HCT116 (cell line): ENCODE measurements around the gene SGCA. TPM values are rescaled to one million over a fixed set of nuclear protein-coding genes. Genes with fewer than 3 reads are reported as not detected.

ENCODE experiments used
- ATAC-seq: fragments of 200-7000 bp; cut with Tn5 transposase; 2 replicates; pipeline ENCODE4 v1.9.1; 2020; ENCODE audit warnings: mild to moderate bottlenecking, moderate library complexity
- BruUV-seq: library from RNA; stranded (reverse); fragments of 400-500 nt; replicated peaks from 2 replicates; lab custom pipeline; 2021; lab: Mats Ljungman, UMichigan
- CTCF ChIA-PET: fragments of 300-600 bp; sonication (Branson Sonifier 250); formaldehyde crosslinking; loops from one replicate; lab custom pipeline; 2021; ENCODE audit warnings: antibody characterized with exemption; lab: Charles Lee
- POLR2A ChIA-PET: fragments of 300-600, 350-600 bp; sonication (Branson Sonifier 250); formaldehyde crosslinking; loops from one replicate; lab custom pipeline; 2021; ENCODE audit warnings: antibody characterized with exemption; lab: Charles Lee
- RAD21 ChIA-PET, 2 experiments: fragments of 300-600 bp; sonication (Branson Sonifier 250); formaldehyde crosslinking; loops; one replicate each; lab custom pipeline; 2023; ENCODE audit warnings: low total read pairs in 2 of 2; ENCODE audit not compliant: uncharacterized antibody in 2 of 2, unreplicated experiment in 2 of 2, low non-redundant PET in 1 of 2; lab: Charles Lee
- DNase-seq: peaks from one replicate; pipeline ENCODE4 v3.0.0-alpha.2; 2010; ENCODE audit warnings: low read depth, low spot score
- H2AFZ ChIP-seq: fragments of 200-600 bp; shearing (Covaris generic), sonication (generic); 2 replicates; pipeline ENCODE4 v1.6.1; 2017; ENCODE audit warnings: low read depth, mixed run types, mixed read lengths, antibody characterized with exemption, low read length; ENCODE audit not compliant: poor library complexity, severe bottlenecking
- H3K27ac ChIP-seq: 2 replicates; pipeline ENCODE4 v1.5.1; 2012; ENCODE audit warnings: low read depth, low read length
- H3K27me3 ChIP-seq: fragments of 200-600 bp; sonication (generic); 2 replicates; pipeline ENCODE4 v1.6.1; 2016; ENCODE audit warnings: mixed run types, low read length, mixed read lengths; ENCODE audit not compliant: insufficient read depth
- H3K36me3 ChIP-seq, 2 experiments: fragments of 200-500 bp in 1 of 2; fragments of 200-600 bp in 1 of 2; sonication (Bioruptor generic) in 1 of 2; sonication (generic) in 1 of 2; 2 replicates each; pipeline versions ENCODE4 v1.5.1 to v1.6.1; 2014 to 2016; ENCODE audit warnings: low read length in 2 of 2, inconsistent platforms in 1 of 2, mixed read lengths in 1 of 2, mixed run types in 1 of 2; ENCODE audit not compliant: insufficient read depth in 2 of 2, control insufficient read depth in 1 of 2
- H3K4me1 ChIP-seq, 2 experiments: fragments of 200-600 bp in 1 of 2; sonication (generic) in 1 of 2; 2 replicates each; pipeline versions ENCODE4 v1.5.1 to v1.6.1; 2012 to 2017; ENCODE audit warnings: low read length in 2 of 2, inconsistent platforms in 1 of 2, mild to moderate bottlenecking in 1 of 2, mixed read lengths in 1 of 2, mixed run types in 1 of 2, moderate library complexity in 1 of 2; ENCODE audit not compliant: insufficient read depth in 2 of 2, control insufficient read depth in 1 of 2
- H3K4me2 ChIP-seq: fragments of 200-600 bp; sonication (generic); 2 replicates; pipeline ENCODE4 v1.6.1; 2017; ENCODE audit warnings: mixed run types, low read length, mixed read lengths
- H3K4me3 ChIP-seq, 2 experiments: fragments of 200-600 bp in 1 of 2; sonication (generic) in 1 of 2; replicated peaks in 1 of 2; 2 replicates each; pipeline ENCODE4 v1.5.1; 2011 to 2016; ENCODE audit warnings: low read length in 2 of 2, control low read depth in 1 of 2, low read depth in 1 of 2, mild to moderate bottlenecking in 1 of 2, mixed read lengths in 1 of 2, mixed run types in 1 of 2
- H3K79me2 ChIP-seq: fragments of 200-600 bp; sonication (generic); 2 replicates; pipeline ENCODE4 v1.6.1; 2017; ENCODE audit warnings: mild to moderate bottlenecking, mixed run types, low read length, moderate library complexity, mixed read lengths; ENCODE audit not compliant: insufficient read depth
- H3K9ac ChIP-seq: fragments of 200-600 bp; sonication (generic); 2 replicates; pipeline ENCODE4 v1.6.1; 2016; ENCODE audit warnings: low read length, mixed read lengths
- H3K9me2 ChIP-seq: fragments of 200-600 bp; sonication (generic), shearing (Covaris generic); 2 replicates; pipeline ENCODE4 v1.6.1; 2017; ENCODE audit warnings: mixed run types, mild to moderate bottlenecking, moderate library complexity; ENCODE audit not compliant: insufficient read depth
- H3K9me3 ChIP-seq, 2 experiments: fragments of 200-500 bp in 1 of 2; fragments of 200-600 bp in 1 of 2; sonication (Bioruptor generic) in 1 of 2; sonication (generic) in 1 of 2; 2 replicates each; pipeline ENCODE4 v1.6.1; 2014 to 2017; ENCODE audit warnings: low read length in 2 of 2, mixed read lengths in 2 of 2, inconsistent platforms in 1 of 2, low read depth in 1 of 2, mild to moderate bottlenecking in 1 of 2, mixed run types in 1 of 2, moderate library complexity in 1 of 2; ENCODE audit not compliant: control insufficient read depth in 1 of 2, insufficient read depth in 1 of 2
- H4K20me1 ChIP-seq: fragments of 200-600 bp; sonication (generic), shearing (Covaris generic); 2 replicates; pipeline ENCODE4 v1.6.1; 2017; ENCODE audit warnings: mixed run types, mild to moderate bottlenecking, moderate library complexity; ENCODE audit not compliant: insufficient read depth
- ATF3 ChIP-seq: IDR thresholded peaks from 2 replicates; pipeline ENCODE4 v1.6.1; 2012
- ELF1 ChIP-seq: IDR thresholded peaks from 2 replicates; pipeline ENCODE4 v1.6.1; 2012; ENCODE audit warnings: low read depth, borderline replicate concordance
- POLR2A ChIP-seq: IDR thresholded peaks from 2 replicates; pipeline ENCODE4 v1.7.0; 2011; ENCODE audit warnings: borderline replicate concordance; ENCODE audit not compliant: insufficient read depth, insufficient read length; ENCODE audit errors: extremely low read depth
- RAD21 ChIP-seq: IDR thresholded peaks from 2 replicates; pipeline ENCODE4 v1.6.1; 2012; ENCODE audit warnings: low read depth, mild to moderate bottlenecking
- REST ChIP-seq: IDR thresholded peaks from 2 replicates; pipeline ENCODE4 v1.6.1; 2012; ENCODE audit warnings: low read depth
- SRF ChIP-seq: IDR thresholded peaks from 2 replicates; pipeline ENCODE4 v1.6.1; 2012; ENCODE audit warnings: low read depth
- TCF7L2 ChIP-seq: IDR thresholded peaks from 2 replicates; pipeline ENCODE4 v1.7.0; 2011; ENCODE audit warnings: borderline replicate concordance, inconsistent platforms; ENCODE audit not compliant: insufficient read depth, insufficient read length; ENCODE audit errors: extremely low read depth
- ZFX ChIP-seq: fragments of 450-650 bp; IDR thresholded peaks from 2 replicates; pipeline ENCODE4 v1.6.1; 2017
- intact Hi-C: fragments of 100-400 bp; cut with micrococcal nuclease; formaldehyde crosslinking; loops from 2 replicates; pipeline ENCODE4 v1.10.0; 2022
- total RNA-seq: library from RNA; stranded (reverse); gene quantifications from one replicate; pipeline ENCODE4 v1.2.1, GENCODE V29; 2021; ENCODE audit not compliant: unreplicated experiment

SGCA gene
- total RNA-seq, 1 experiment from 2014 or later, result 0.37 TPM

DNA sequence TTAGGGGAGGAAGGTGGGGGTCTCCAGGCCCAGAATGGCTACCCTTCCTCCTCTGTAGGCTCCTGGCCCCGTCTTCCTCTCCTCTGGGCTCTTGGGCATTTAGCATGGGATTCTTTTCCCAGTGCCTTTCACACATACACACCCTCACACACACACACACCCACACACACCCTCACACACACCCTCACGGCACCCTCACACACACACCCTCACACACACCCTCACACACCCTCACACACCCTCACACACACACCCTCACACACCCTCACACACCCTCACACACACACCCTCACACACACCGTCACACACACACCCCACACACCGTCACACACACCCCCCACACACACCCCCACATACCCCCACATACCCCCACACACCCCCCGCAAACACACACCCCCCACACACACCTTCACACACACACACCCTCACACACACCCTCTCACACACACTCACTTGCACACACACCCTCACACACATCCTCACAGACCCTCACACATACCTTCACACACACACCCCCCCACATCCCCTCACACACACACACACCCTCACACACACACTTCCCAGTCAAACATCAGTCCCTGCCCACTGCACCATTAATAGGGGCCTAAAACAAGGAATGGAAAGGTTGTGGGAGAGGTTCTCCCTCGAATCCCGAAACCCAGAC is 845 bp downstream of the SGCA start:
- POLR2A ChIA-PET, result interaction anchor here (1.1 kb wide), 1 partner anchor 15 kb away, joined by 9 read pairs; no protein-coding TSS in a partner anchor
- Histone ChIP-seq H3K9me2 (no peaks in the 10 kb centered on the region), H3K27ac (no peak overlapping the region), H2AFZ (no peak overlapping the region), H3K27me3 (no peaks in the 10 kb centered on the region), H4K20me1 (no peaks in the 10 kb centered on the region), H3K4me3 (no peak overlapping the region), H3K9me3 (no peaks in the 10 kb centered on the region), H3K9ac (no peak overlapping the region)
- intact Hi-C loops, result no loop called here
- BruUV-seq, result no TSS peak
- RAD21 ChIA-PET, result no interaction called here
- no peak for DNase-seq
- CTCF ChIA-PET, result interaction anchor here (1.5 to 2.5 kb wide), 5 partner anchors 10 to 72 kb away, joined by 4 to 9 read pairs (median 6); partner anchors contain the start of gene PDK2
- TF ChIP-seq TCF7L2 (no peak), ZFX (no peak), SRF (no peak), ATF3 (no peak), RAD21 (no peak)
- TF ChIP-seq, all 23 proteins: peak for 0
- Histone ChIP-seq H3K4me1 (peaks cover 16 to 51% of the 10 kb centered on the region in 2 experiments), H3K79me2 (no peaks in the 10 kb centered on the region), H3K36me3 (no peaks in the 10 kb centered on the region), H3K4me2 (0 out of 2 replicates have a peak overlapping the region, but pooled peaks have one; percentile 4)
- ATAC-seq, result no peak

GRCh38 chr17:50167371-50167770 is 1.6 kb downstream of the SGCA start:
- H3K9me2 ChIP-seq, result no peaks in the 10 kb centered on the region
- BruUV-seq, result no TSS peak
- ChIA-PET CTCF (interaction anchor here (0.9 kb wide), 1 partner anchor 129 kb away, joined by 3 read pairs; no protein-coding TSS in a partner anchor), POLR2A (no interaction called here), RAD21 (no interaction called here)
- ATAC-seq (no peak), DNase-seq (no peak)
- H3K4me2 ChIP-seq, result no peak overlapping the region
- no peaks in the 10 kb centered on the region for H3K36me3 ChIP-seq
- H3K79me2 ChIP-seq, result no peaks in the 10 kb centered on the region
- no peak overlapping the region for H3K9ac ChIP-seq
- intact Hi-C loops, result no loop called here
- no peak overlapping the region for H2AFZ ChIP-seq
- TF ChIP-seq ELF1, result no peak
- no peak for TF ChIP-seq POLR2A
- no peak for TF ChIP-seq SRF
- TF ChIP-seq REST, result no peak
- H3K9me3 ChIP-seq, result no peaks in the 10 kb centered on the region
- no peak overlapping the region for H3K4me3 ChIP-seq
- H4K20me1 ChIP-seq, result no peaks in the 10 kb centered on the region
- H3K4me1 ChIP-seq, result peaks cover 13 to 47% of the 10 kb centered on the region in 2 experiments
- no peaks in the 10 kb centered on the region for H3K27me3 ChIP-seq
- H3K27ac ChIP-seq, result no peak overlapping the region
